HG03520 (cell line): Measurements from ENCODE around the gene MSGN1.

ENCODE experiments used
- ATAC-seq: cut with Tn5 transposase; IDR thresholded peaks from one replicate; pipeline ENCODE4 v1.9.1; 2021; ENCODE audit warnings: mild to moderate bottlenecking, moderate library complexity; ENCODE audit not compliant: unreplicated experiment

MSGN1 gene

GRCh38 chr2:17845806-17846205 lies 29.5 kb downstream of the MSGN1 start:
- ATAC-seq: no peak

- ATAC-seq: no peak
Measured at GRCh38 chr2:17846676-17847075, 30.4 kb downstream of the MSGN1 start.

- ATAC-seq: no peak
Measured at GRCh38 chr2:17847236-17847635, 31.0 kb downstream of the MSGN1 start.

- ATAC-seq: no peak
Measured at GRCh38 chr2:17849275-17849674, 33.0 kb downstream of the MSGN1 start.

GRCh38 chr2:17850151-17850550 lies 33.9 kb downstream of the MSGN1 start:
- no peak for ATAC-seq

GRCh38 chr2:17851731-17852585 lies 35.7 kb downstream of the MSGN1 start:
- ATAC-seq: peak; percentile 76

GRCh38 chr2:17853799-17854198 lies 37.5 kb downstream of the MSGN1 start:
- ATAC-seq: no peak

GRCh38 chr2:17857021-17857420 lies 40.8 kb downstream of the MSGN1 start:
- ATAC-seq: no peak

- ATAC-seq: no peak
Measured at GRCh38 chr2:17858064-17858463, 41.8 kb downstream of the MSGN1 start.

GRCh38 chr2:17863539-17863938 lies 47.3 kb downstream of the MSGN1 start:
- ATAC-seq: no peak

GRCh38 chr2:17864676-17865075 lies 48.4 kb downstream of the MSGN1 start:
- no peak for ATAC-seq

- ATAC-seq: no peak
Measured at GRCh38 chr2:17867133-17867532, 50.9 kb downstream of the MSGN1 start.
